CD14-positive monocyte (primary cell): ENCODE measurements around the gene SMG6. TPM values are rescaled to one million over a fixed set of nuclear protein-coding genes. Genes with fewer than 3 reads are reported as not detected.

Source experiments
- DNase-seq, 3 donors: peaks; one replicate each; pipeline ENCODE4 v3.0.0-alpha.2; 2011 to 2022
- H2AFZ ChIP-seq: 2 replicates; pipeline ENCODE4 v1.6.0; 2012; ENCODE audit warnings: mild to moderate bottlenecking, low read depth, low read length, inconsistent platforms; ENCODE audit not compliant: insufficient read depth, poor library complexity, severe bottlenecking
- H3K27ac ChIP-seq, 2 donors: 1 replicate in 1 of 2; 2 replicates in 1 of 2; pipeline ENCODE4 v1.5.1; 2012 to 2013; ENCODE audit warnings: low read length in 2 of 2, control low read depth in 1 of 2, inconsistent platforms in 1 of 2, low read depth in 1 of 2, mild to moderate bottlenecking in 1 of 2
- H3K27me3 ChIP-seq, 2 donors: one replicate each; pipeline versions ENCODE4 v1.6.0 to v1.6.1; 2011 to 2013; ENCODE audit warnings: low read length in 2 of 2; ENCODE audit not compliant: control insufficient read depth in 2 of 2, insufficient read depth in 2 of 2
- H3K36me3 ChIP-seq, 2 donors: replicated peaks in 1 of 2; 1 replicate in 1 of 2; 2 replicates in 1 of 2; pipeline versions ENCODE4 v1.5.1 to v1.6.1; 2012 to 2013; ENCODE audit warnings: low read length in 2 of 2, control low read depth in 1 of 2, inconsistent platforms in 1 of 2, mild to moderate bottlenecking in 1 of 2; ENCODE audit not compliant: insufficient read depth in 2 of 2, control insufficient read depth in 1 of 2
- H3K4me1 ChIP-seq, 2 donors: 1 replicate in 1 of 2; 2 replicates in 1 of 2; pipeline versions ENCODE4 v1.5.1 to v1.6.1; 2012 to 2013; ENCODE audit warnings: low read length in 2 of 2, control low read depth in 1 of 2, inconsistent platforms in 1 of 2, mild to moderate bottlenecking in 1 of 2, moderate library complexity in 1 of 2; ENCODE audit not compliant: insufficient read depth in 2 of 2, control insufficient read depth in 1 of 2
- H3K4me2 ChIP-seq: replicated peaks from 2 replicates; pipeline ENCODE3; 2012; ENCODE audit warnings: low read length, moderate library complexity, mild to moderate bottlenecking; ENCODE audit not compliant: poor library complexity, severe bottlenecking; ENCODE audit errors: extremely low read depth
- H3K4me3 ChIP-seq, 3 experiments: fragments of 200-600 bp in 1 of 3; sonication (generic) in 1 of 3; replicated peaks in 1 of 3; 1 replicate in 2 of 3; 2 replicates in 1 of 3; pipeline ENCODE4 v1.5.1; 2011 to 2013; ENCODE audit warnings: low read length in 3 of 3, mild to moderate bottlenecking in 3 of 3, control low read depth in 2 of 3, low read depth in 2 of 3, inconsistent platforms in 1 of 3, moderate library complexity in 1 of 3
- H3K79me2 ChIP-seq: 2 replicates; pipeline ENCODE4 v1.6.0; 2012; ENCODE audit warnings: mild to moderate bottlenecking, control low read depth, inconsistent platforms, low read length, moderate library complexity; ENCODE audit not compliant: insufficient read depth
- H3K9ac ChIP-seq: 2 replicates; pipeline ENCODE4 v1.6.0; 2017; ENCODE audit warnings: low read length, mild to moderate bottlenecking; ENCODE audit not compliant: insufficient read depth, poor library complexity, severe bottlenecking
- H3K9me3 ChIP-seq, 2 donors: replicated peaks in 1 of 2; 1 replicate in 1 of 2; 2 replicates in 1 of 2; pipeline versions ENCODE4 v1.5.1 to v1.6.1; 2012 to 2013; ENCODE audit warnings: low read length in 2 of 2, control low read depth in 1 of 2; ENCODE audit not compliant: control insufficient read depth in 1 of 2, insufficient read depth in 1 of 2
- H4K20me1 ChIP-seq: 2 replicates; pipeline ENCODE4 v1.6.0; 2012; ENCODE audit warnings: mild to moderate bottlenecking, low read length, control low read depth, moderate library complexity; ENCODE audit not compliant: insufficient read depth
- H3K27ac Mint-ChIP-seq, 7 donors: one replicate each; pipeline ENCODE4 v1.8.0; 2020; ENCODE audit warnings: mild to moderate bottlenecking in 7 of 7, mixed read lengths in 7 of 7, moderate library complexity in 6 of 7, inconsistent platforms in 2 of 7
- H3K27me3 Mint-ChIP-seq, 3 donors: one replicate each; pipeline ENCODE4 v1.8.0; 2021 to 2022; ENCODE audit warnings: low read depth in 3 of 3, mild to moderate bottlenecking in 3 of 3, mixed read lengths in 3 of 3, moderate library complexity in 3 of 3, inconsistent platforms in 1 of 3
- H3K36me3 Mint-ChIP-seq, 2 donors: one replicate each; pipeline ENCODE4 v1.8.0; 2020; ENCODE audit warnings: mixed read lengths in 2 of 2, inconsistent platforms in 1 of 2, mild to moderate bottlenecking in 1 of 2
- H3K4me1 Mint-ChIP-seq: one replicate; pipeline ENCODE4 v1.8.0; 2020; ENCODE audit warnings: mild to moderate bottlenecking, mixed read lengths
- H3K4me3 Mint-ChIP-seq, 2 donors: one replicate each; pipeline ENCODE4 v1.8.0; 2020; ENCODE audit warnings: mild to moderate bottlenecking in 2 of 2, mixed read lengths in 2 of 2, moderate library complexity in 1 of 2
- H3K9me3 Mint-ChIP-seq, 7 donors: one replicate each; pipeline ENCODE4 v1.8.0; 2020 to 2022; ENCODE audit warnings: mixed read lengths in 7 of 7, mild to moderate bottlenecking in 6 of 7, moderate library complexity in 6 of 7, inconsistent platforms in 2 of 7
- WGBS: methylation state at CpG from one replicate; pipeline ENCODE4 v1.1.5; 2013; ENCODE audit warnings: missing lambda C conversion rate; ENCODE audit not compliant: insufficient coverage; 5-methylcytosine and 5-hydroxymethylcytosine counted together
- intact Hi-C, 2 donors: fragments of 100-400 bp; cut with micrococcal nuclease; formaldehyde crosslinking; loops; one replicate each; pipeline versions ENCODE4 v1.15.0 to v1.15.1; 2023
- polyA plus RNA-seq, 3 donors: library from polyadenylated mRNA; depleted of rRNA in 1 of 3; unstranded in 2 of 3; stranded (reverse) in 1 of 3; fragments of 300-500 nt in 2 of 3; fragments of >200 nt in 1 of 3; fragmentation: Illumina TruSeq in 2 of 3; gene quantifications; 1 replicate in 2 of 3; 2 replicates in 1 of 3; pipeline ENCODE4 v1.2.3, GENCODE V29; 2012 to 2021
- TF ChIP-seq, protein P1 (sequence below): fragments of 200-600 bp; IDR thresholded peaks from one replicate; pipeline ENCODE4 v1.8.0; 2022; ENCODE audit warnings: antibody characterized with exemption, mild to moderate bottlenecking

Gene SMG6
- polyA plus RNA-seq, 3 donors = 0.67 to 7.1 (median 1.1) TPM

DNA sequence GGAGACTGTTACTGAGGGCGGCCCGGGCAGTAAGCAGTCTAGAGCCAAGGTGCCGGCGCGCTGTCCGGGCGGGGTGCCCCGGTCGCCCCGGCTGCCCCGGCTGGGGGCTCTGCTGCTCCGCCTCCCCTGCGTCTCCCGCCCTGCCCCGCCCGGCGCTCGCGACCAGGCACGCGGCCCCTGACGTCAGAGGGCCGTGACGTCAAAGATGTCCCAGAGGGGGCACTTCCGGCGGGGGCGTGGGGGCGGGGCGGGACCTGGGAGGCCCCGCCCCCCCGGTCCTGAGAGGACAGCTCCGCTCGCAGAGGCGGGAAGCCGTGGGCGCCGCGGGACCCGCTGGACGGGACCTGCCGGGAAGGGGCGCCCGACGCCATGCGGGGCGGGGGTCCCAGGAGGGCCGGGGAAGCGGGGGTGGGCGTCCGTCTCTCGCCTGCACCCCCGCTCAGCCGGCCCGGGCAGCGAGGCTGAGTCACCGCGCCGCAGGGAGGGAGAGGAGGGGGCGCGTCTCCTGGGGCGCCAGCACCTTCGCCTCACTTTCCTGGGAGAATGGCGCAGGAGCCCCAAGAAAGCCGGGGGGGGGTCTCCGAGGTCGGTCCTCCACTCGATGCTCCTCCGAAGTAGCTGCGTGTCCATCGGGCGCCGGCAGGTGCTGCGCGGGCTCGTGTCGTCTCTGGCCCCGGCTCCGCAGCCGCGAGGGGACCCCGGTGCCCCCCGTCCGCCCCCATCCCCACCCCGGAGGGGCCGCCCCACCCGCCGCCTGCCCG lies 253.1 kb downstream of the SMG6 start:
- peaks cover 28% of the 10 kb centered on the region for H3K4me1 Mint-ChIP-seq
- Histone ChIP-seq H4K20me1 (peaks cover 7% of the 10 kb centered on the region), H2AFZ (no peak overlapping the region), H3K27me3 (peaks cover 41 to 60% of the 10 kb centered on the region in 2 donors), H3K4me1 (peaks cover 24 to 51% of the 10 kb centered on the region in 2 donors), H3K36me3 (no peaks in the 10 kb centered on the region), H3K9me3 (no peaks in the 10 kb centered on the region), H3K9ac (no peak overlapping the region), H3K27ac (no peak overlapping the region), H3K79me2 (no peaks in the 10 kb centered on the region), H3K4me2 (peak overlapping the region; percentile 71), H3K4me3 (peak overlapping the region in 2 of 3 experiments; percentile 8 to 67)
- H3K4me3 Mint-ChIP-seq = no peak overlapping the region
- TF ChIP-seq, protein P1, sequence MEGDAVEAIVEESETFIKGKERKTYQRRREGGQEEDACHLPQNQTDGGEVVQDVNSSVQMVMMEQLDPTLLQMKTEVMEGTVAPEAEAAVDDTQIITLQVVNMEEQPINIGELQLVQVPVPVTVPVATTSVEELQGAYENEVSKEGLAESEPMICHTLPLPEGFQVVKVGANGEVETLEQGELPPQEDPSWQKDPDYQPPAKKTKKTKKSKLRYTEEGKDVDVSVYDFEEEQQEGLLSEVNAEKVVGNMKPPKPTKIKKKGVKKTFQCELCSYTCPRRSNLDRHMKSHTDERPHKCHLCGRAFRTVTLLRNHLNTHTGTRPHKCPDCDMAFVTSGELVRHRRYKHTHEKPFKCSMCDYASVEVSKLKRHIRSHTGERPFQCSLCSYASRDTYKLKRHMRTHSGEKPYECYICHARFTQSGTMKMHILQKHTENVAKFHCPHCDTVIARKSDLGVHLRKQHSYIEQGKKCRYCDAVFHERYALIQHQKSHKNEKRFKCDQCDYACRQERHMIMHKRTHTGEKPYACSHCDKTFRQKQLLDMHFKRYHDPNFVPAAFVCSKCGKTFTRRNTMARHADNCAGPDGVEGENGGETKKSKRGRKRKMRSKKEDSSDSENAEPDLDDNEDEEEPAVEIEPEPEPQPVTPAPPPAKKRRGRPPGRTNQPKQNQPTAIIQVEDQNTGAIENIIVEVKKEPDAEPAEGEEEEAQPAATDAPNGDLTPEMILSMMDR = no peak
- under 1% methylated on average over 80 of the region's 88 CpGs for WGBS
- H3K9me3 Mint-ChIP-seq = peaks cover 0 to 22% (median 7%) of the 10 kb centered on the region in 7 donors
- intact Hi-C loops = loop anchor here (5.0 to 10.0 kb wide), 3 partner anchors 104 to 302 kb away; no protein-coding TSS in a partner anchor
- H3K36me3 Mint-ChIP-seq = no peaks in the 10 kb centered on the region
- H3K27me3 Mint-ChIP-seq = peaks cover 45 to 69% (median 57%) of the 10 kb centered on the region in 3 donors
- peak in 2 of 3 donors; percentile 63 to 71 for DNase-seq
- H3K27ac Mint-ChIP-seq = no peak overlapping the region

DNA sequence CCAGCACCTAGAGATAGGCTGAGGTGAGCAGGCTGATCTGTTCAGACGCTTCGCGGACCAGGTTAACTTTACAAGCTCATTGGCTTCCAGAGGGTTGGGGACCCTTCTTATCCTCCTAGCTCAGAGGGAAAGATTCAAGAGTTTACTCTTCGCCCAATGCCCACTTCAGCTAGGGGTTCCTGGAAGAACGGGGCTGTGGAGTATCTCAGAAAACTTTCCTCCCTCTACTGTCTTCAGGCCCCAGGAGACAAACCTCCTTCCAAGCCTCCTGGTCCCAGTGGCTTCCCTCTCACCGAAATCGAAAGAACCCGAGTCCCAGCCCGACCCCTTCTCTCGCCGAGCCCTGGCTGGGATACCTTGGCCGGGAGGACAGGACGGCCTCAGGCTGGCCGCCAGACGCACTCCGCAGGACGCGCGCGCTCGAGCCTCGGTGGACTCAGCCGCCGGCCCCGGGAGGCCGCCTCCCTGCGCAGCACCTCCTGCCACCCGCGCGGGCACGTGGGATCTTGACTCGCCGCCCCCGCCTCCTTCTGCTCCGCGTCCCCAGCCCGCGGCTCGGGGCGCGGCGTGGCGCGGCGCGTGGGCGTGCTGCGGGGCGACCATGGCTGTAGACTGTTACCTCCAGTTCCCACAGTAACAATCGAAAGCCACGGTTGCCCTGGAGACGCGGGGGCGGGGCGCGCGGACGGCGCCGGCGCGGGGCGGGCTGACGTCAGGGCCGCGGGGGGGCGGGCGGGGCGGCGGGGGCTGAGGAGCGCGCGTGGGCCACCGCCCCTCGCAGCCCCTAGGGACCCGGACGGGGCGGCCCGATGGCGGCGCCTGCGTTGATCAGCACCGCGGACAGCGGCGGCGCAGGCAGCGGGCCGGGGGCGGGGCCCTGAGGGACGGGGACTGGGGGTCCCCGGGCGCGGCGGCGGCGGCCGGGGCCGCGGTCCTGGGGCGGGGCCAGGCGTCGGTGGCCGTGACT lies 254.0 kb downstream of the SMG6 start:
- Histone ChIP-seq H3K4me1 (peaks cover 20 to 42% of the 10 kb centered on the region in 2 donors), H3K27ac (no peak overlapping the region), H2AFZ (peak overlapping the region; percentile 57), H4K20me1 (peaks cover 4% of the 10 kb centered on the region), H3K4me2 (peak overlapping the region; percentile 98), H3K9me3 (no peaks in the 10 kb centered on the region), H3K27me3 (peaks cover 38 to 56% of the 10 kb centered on the region in 2 donors), H3K79me2 (no peaks in the 10 kb centered on the region), H3K36me3 (peaks cover 0 to 3% of the 10 kb centered on the region in 2 donors), H3K4me3 (peak overlapping the region; percentile 31 to 83 (median 32)), H3K9ac (peak overlapping the region; percentile 49)
- WGBS = 3% methylated on average over 82 of the region's 104 CpGs
- intact Hi-C loops = loop anchor here (5.0 to 10.0 kb wide), 3 partner anchors 105 to 303 kb away; no protein-coding TSS in a partner anchor
- Mint-ChIP-seq H3K9me3 (peaks cover 0 to 20% (median 7%) of the 10 kb centered on the region in 7 donors), H3K36me3 (peaks cover 1 to 2% of the 10 kb centered on the region in 2 donors), H3K27ac (peak overlapping the region in 6 of 7 donors; percentile 10 to 77 (median 68)), H3K4me1 (peaks cover 28% of the 10 kb centered on the region), H3K4me3 (peak overlapping the region; percentile 78 to 86), H3K27me3 (peaks cover 45 to 64% (median 53%) of the 10 kb centered on the region in 3 donors)
- TF ChIP-seq, protein P1 = no peak
- DNase-seq = peak; percentile 72 to 83 (median 75)
